Measurements from ENCODE around the gene SPON2. TPM values are rescaled to one million over a fixed set of nuclear protein-coding genes. Genes with fewer than 3 reads are reported as not detected.

Gene SPON2
- total RNA-seq, 1 donor from 2014 or later, result 2.1 TPM

- no peak overlapping the region for H2AFZ ChIP-seq (replicated peaks)
- H3K79me2 ChIP-seq (ENCODE audit: low read depth), result no peaks in the 10 kb centered on the region
- H3K4me2 ChIP-seq, result no peak overlapping the region
- no peaks in the 10 kb centered on the region for H4K20me1 ChIP-seq (ENCODE audit: low read depth)
- H3K9me3 ChIP-seq (ENCODE audit: low read depth), result no peaks in the 10 kb centered on the region
- no peak overlapping the region for H3K4me3 ChIP-seq
- no peak overlapping the region for H3K27ac ChIP-seq
- H3K27me3 Mint-ChIP-seq (ENCODE audit: insufficient read depth, low read depth), result peaks cover 1% of the 10 kb centered on the region
- no peaks in the 10 kb centered on the region for H3K36me3 ChIP-seq
- no peak overlapping the region for H3K9ac ChIP-seq
- no peaks in the 10 kb centered on the region for H3K9me3 Mint-ChIP-seq
- TF ChIP-seq CTCF (IDR thresholded peaks at IDR 0.05), result no peak
- no peak for TF ChIP-seq EZH2 (IDR thresholded peaks at IDR 0.05)
- TF ChIP-seq EZH2phosphoT487 (IDR thresholded peaks at IDR 0.05), result no peak
- H3K4me1 ChIP-seq, result no peaks in the 10 kb centered on the region
- no peak overlapping the region for H3K4me3 Mint-ChIP-seq
- no peak for DNase-seq (ENCODE audit: low spot score)
- H3K4me1 Mint-ChIP-seq, result no peaks in the 10 kb centered on the region
- H3K27ac Mint-ChIP-seq, result no peak overlapping the region
- H3F3A ChIP-seq (ENCODE audit: low read depth), result no peaks in the 10 kb centered on the region
- no peaks in the 10 kb centered on the region for H3K27me3 ChIP-seq
- H3K36me3 Mint-ChIP-seq, result no peaks in the 10 kb centered on the region
Observed at GRCh38 chr4:1193206-1194009, 21.0 kb upstream of the SPON2 start.

- Histone ChIP-seq H3F3A (ENCODE audit: low read depth) (no peaks in the 10 kb centered on the region), H3K4me2 (no peak overlapping the region), H3K27ac (no peak overlapping the region), H3K79me2 (ENCODE audit: low read depth) (no peaks in the 10 kb centered on the region), H3K9me3 (ENCODE audit: low read depth) (no peaks in the 10 kb centered on the region), H2AFZ (replicated peaks) (no peak overlapping the region), H3K36me3 (no peaks in the 10 kb centered on the region), H3K4me3 (no peak overlapping the region), H3K27me3 (peaks cover 2% of the 10 kb centered on the region), H3K9ac (no peak overlapping the region), H3K4me1 (no peaks in the 10 kb centered on the region), H4K20me1 (ENCODE audit: low read depth) (no peaks in the 10 kb centered on the region)
- Mint-ChIP-seq H3K4me1 (no peaks in the 10 kb centered on the region), H3K4me3 (no peak overlapping the region), H3K36me3 (no peaks in the 10 kb centered on the region), H3K27ac (peak overlapping the region; percentile 11), H3K27me3 (ENCODE audit: insufficient read depth, low read depth) (no peaks in the 10 kb centered on the region), H3K9me3 (no peaks in the 10 kb centered on the region)
- TF ChIP-seq EZH2phosphoT487 (IDR thresholded peaks at IDR 0.05) (no peak), CTCF (IDR thresholded peaks at IDR 0.05) (no peak), EZH2 (IDR thresholded peaks at IDR 0.05) (no peak)
- peak; percentile 28 for DNase-seq (ENCODE audit: low spot score)
Observed at GRCh38 chr4:1192493-1193205, 20.3 kb upstream of the SPON2 start.

- Histone ChIP-seq H3F3A (ENCODE audit: low read depth) (no peaks in the 10 kb centered on the region), H3K27me3 (peaks cover 7% of the 10 kb centered on the region), H3K36me3 (no peaks in the 10 kb centered on the region), H3K27ac (no peak overlapping the region), H3K9ac (no peak overlapping the region), H2AFZ (replicated peaks) (no peak overlapping the region), H3K4me3 (no peak overlapping the region), H4K20me1 (ENCODE audit: low read depth) (no peaks in the 10 kb centered on the region), H3K79me2 (ENCODE audit: low read depth) (no peaks in the 10 kb centered on the region), H3K9me3 (ENCODE audit: low read depth) (no peaks in the 10 kb centered on the region), H3K4me2 (no peak overlapping the region), H3K4me1 (no peaks in the 10 kb centered on the region)
- no peak for DNase-seq (ENCODE audit: low spot score)
- no peak for TF ChIP-seq EZH2phosphoT487 (IDR thresholded peaks at IDR 0.05)
- no peak for TF ChIP-seq EZH2 (IDR thresholded peaks at IDR 0.05)
- TF ChIP-seq CTCF (IDR thresholded peaks at IDR 0.05), result no peak
- Mint-ChIP-seq H3K4me1 (no peaks in the 10 kb centered on the region), H3K36me3 (no peaks in the 10 kb centered on the region), H3K9me3 (no peaks in the 10 kb centered on the region), H3K27ac (no peak overlapping the region), H3K27me3 (ENCODE audit: insufficient read depth, low read depth) (no peaks in the 10 kb centered on the region), H3K4me3 (no peak overlapping the region)
Observed at GRCh38 chr4:1192091-1192492, 19.7 kb upstream of the SPON2 start.

Measured in neural progenitor cell (in vitro differentiated cells).